Neutrophil (primary cell): ENCODE results near the gene CMSS1.
"Not testable (repeated sequence)": the region's sequence is repeated elsewhere in the genome, so short reads cannot be mapped to it uniquely, and the experiment has no call there.

Experiments
- H3K27ac ChIP-seq: fragments of 200-600 bp; sonication (generic); 2 replicates; pipeline ENCODE4 v1.5.1; 2016; ENCODE audit warnings: mild to moderate bottlenecking, moderate library complexity
- H3K27me3 ChIP-seq: fragments of 200-600 bp; sonication (generic); 2 replicates; pipeline ENCODE4 v1.6.0; 2016; ENCODE audit warnings: mild to moderate bottlenecking
- H3K36me3 ChIP-seq: fragments of 200-600 bp; sonication (generic); 2 replicates; pipeline ENCODE4 v1.5.1; 2017
- H3K4me1 ChIP-seq, 2 experiments: fragments of 200-600 bp in 1 of 2; sonication (generic) in 1 of 2; 1 replicate in 1 of 2; 2 replicates in 1 of 2; pipeline versions ENCODE4 v1.5.1 to v1.6.1; 2013 to 2016; ENCODE audit warnings: low read depth in 1 of 2, low read length in 1 of 2, mild to moderate bottlenecking in 1 of 2, moderate library complexity in 1 of 2; ENCODE audit not compliant: control insufficient read depth in 1 of 2, insufficient read depth in 1 of 2
- H3K4me3 ChIP-seq, 2 experiments: fragments of 200-600 bp in 1 of 2; sonication (generic) in 1 of 2; 1 replicate in 1 of 2; 2 replicates in 1 of 2; pipeline ENCODE4 v1.5.1; 2013 to 2016; ENCODE audit warnings: low read depth in 1 of 2, low read length in 1 of 2, mild to moderate bottlenecking in 1 of 2, moderate library complexity in 1 of 2
- H3K9me3 ChIP-seq: fragments of 200-600 bp; sonication (generic); 2 replicates; pipeline ENCODE4 v1.5.1; 2016
- CTCF ChIP-seq: fragments of 200-600 bp; sonication (generic); IDR thresholded peaks from 2 replicates; pipeline ENCODE4 v1.5.1; 2016; ENCODE audit warnings: antibody characterized with exemption

The CMSS1 gene

GRCh38 chr3:100090669-100091005, 273.0 kb downstream of the CMSS1 start:
- no peak for TF ChIP-seq CTCF
- H3K27ac ChIP-seq, result peak overlapping the region; percentile 64
- H3K9me3 ChIP-seq, result no peaks in the 10 kb centered on the region
- no peak overlapping the region for H3K4me3 ChIP-seq
- no peaks in the 10 kb centered on the region for H3K36me3 ChIP-seq
- H3K4me1 ChIP-seq, result peaks cover 21 to 29% of the 10 kb centered on the region in 2 experiments
- no peaks in the 10 kb centered on the region for H3K27me3 ChIP-seq

GRCh38 chr3:100093831-100094230, 276.2 kb downstream of the CMSS1 start:
- no peak for TF ChIP-seq CTCF
- Histone ChIP-seq H3K4me1 (peaks cover 31 to 40% of the 10 kb centered on the region in 2 experiments), H3K4me3 (no peak overlapping the region), H3K27me3 (no peaks in the 10 kb centered on the region), H3K27ac (no peak overlapping the region), H3K36me3 (no peaks in the 10 kb centered on the region), H3K9me3 (no peaks in the 10 kb centered on the region)

GRCh38 chr3:100096286-100096685, 278.6 kb downstream of the CMSS1 start:
- H3K27ac ChIP-seq, H3K27me3 ChIP-seq, H3K36me3 ChIP-seq, H3K4me3 ChIP-seq, H3K9me3 ChIP-seq: not testable (repeated sequence)
- H3K4me1 ChIP-seq, result peaks cover 10 to 18% of the 10 kb centered on the region in 2 experiments

GRCh38 chr3:100096866-100097265, 279.2 kb downstream of the CMSS1 start:
- Histone ChIP-seq H3K36me3 (no peaks in the 10 kb centered on the region), H3K9me3 (no peaks in the 10 kb centered on the region), H3K27ac (no peak overlapping the region), H3K4me3 (no peak overlapping the region), H3K4me1 (peaks cover 10 to 18% of the 10 kb centered on the region in 2 experiments), H3K27me3 (no peaks in the 10 kb centered on the region)
- no peak for TF ChIP-seq CTCF

GRCh38 chr3:100097919-100098783, 280.5 kb downstream of the CMSS1 start:
- Histone ChIP-seq H3K27ac (no peak overlapping the region), H3K36me3 (no peaks in the 10 kb centered on the region), H3K4me3 (no peak overlapping the region), H3K27me3 (no peaks in the 10 kb centered on the region), H3K9me3 (no peaks in the 10 kb centered on the region), H3K4me1 (peaks cover 10 to 18% of the 10 kb centered on the region in 2 experiments)
- no peak for TF ChIP-seq CTCF

DNA sequence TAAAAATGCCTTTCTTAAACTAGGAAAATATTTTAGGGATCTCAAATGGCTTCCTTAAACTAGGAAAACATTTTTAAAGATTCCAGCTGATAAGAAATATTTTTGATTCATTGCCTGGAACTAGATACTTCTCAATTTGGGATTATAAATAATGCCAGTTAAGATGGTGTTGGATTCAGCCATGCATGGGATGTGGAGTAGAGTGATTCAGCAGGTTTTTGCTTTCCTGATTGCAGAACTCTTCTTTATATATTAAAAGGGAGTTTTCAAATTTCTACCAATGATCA, 281.1 kb downstream of the CMSS1 start:
- Histone ChIP-seq H3K9me3 (no peaks in the 10 kb centered on the region), H3K4me3 (no peak overlapping the region), H3K4me1 (peaks cover 10 to 14% of the 10 kb centered on the region in 2 experiments), H3K27me3 (no peaks in the 10 kb centered on the region), H3K36me3 (no peaks in the 10 kb centered on the region), H3K27ac (no peak overlapping the region)
- TF ChIP-seq CTCF, result no peak
